GM18505 (cell line): ENCODE measurements around the gene CRISPLD2.

ENCODE experiments used
- ATAC-seq: cut with Tn5 transposase; IDR thresholded peaks from one replicate; pipeline ENCODE4 v1.9.1; 2021; ENCODE audit not compliant: unreplicated experiment
- POLR2A ChIP-seq: IDR thresholded peaks from 4 replicates; pipeline ENCODE4 v1.6.1; 2011; ENCODE audit warnings: borderline replicate concordance; ENCODE audit not compliant: insufficient read depth, insufficient read length; ENCODE audit errors: extremely low read depth

CRISPLD2 gene

DNA sequence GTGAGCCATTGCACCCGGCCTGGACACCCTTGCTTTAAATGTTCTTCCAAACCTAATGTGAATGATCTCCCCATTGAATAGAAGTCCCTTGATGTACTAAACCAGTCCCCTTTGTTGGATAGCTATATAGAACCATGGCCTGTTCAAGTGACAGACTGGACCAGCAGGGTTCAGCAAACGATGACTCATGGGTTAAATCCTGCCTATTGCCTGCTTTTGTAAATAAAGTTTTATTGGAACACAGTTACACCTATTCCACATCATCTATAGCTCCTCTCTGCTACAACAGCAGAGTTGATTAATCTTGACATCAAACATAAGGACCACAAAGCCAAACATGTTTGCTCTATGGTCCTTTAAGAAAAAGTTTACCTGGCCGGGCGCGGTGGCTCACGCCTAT lies 56.1 kb downstream of the CRISPLD2 start:
- TF ChIP-seq POLR2A: no peak
- ATAC-seq: no peak

DNA sequence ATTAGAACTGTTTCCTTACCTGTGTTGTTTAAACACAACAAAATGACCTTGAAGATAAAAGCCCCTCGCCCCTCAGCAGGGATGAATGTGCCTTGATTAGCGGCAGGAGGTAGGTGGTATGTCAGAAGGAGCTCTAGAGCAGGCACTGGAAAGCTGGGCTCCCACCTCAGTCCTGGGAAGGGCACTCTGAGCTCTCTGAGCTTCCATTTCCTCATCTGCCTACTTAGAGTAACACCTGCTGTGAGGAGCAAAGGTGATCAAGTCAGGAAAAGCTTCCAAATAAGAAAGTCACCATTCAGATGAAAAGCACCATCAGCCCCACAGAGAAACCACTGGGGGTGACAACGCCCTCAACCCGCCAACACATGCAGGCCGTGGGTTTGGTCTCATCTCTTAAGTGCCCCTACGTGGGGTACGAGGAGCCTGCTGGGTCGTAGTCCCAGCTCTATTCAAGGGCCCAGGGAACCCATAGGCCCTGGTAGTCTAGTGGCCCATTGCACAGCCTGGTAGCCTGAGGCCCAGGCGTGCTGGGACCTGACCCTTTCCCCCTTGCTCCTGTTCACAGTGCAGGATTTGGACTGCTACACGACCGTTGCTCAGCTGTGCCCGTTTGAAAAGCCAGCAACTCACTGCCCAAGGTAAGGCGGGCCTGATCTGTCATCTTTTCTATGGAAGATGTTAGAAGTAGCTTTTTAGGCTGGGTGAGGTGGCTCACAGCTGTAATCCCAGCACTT lies 57.3 kb downstream of the CRISPLD2 start:
- no peak for ATAC-seq

DNA sequence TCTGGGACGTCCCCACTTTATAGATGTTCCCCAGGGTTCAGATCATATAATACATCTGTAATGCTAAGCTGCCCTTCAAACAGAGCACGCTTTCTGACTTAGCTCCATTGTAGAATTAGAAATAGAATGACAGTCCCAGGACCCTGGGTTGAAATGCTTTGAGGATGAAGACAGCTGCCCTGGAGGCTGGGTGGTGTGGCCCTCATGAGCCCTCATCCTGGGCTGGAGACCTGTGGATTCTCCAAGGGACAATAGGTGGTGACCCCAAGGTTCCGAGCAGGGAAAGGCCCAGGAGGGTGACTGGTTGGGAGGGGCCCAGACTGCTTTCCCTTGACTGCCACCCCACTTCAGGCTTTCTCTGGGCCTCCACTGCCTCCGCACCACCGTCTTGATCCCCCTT lies 59.0 kb downstream of the CRISPLD2 start:
- TF ChIP-seq POLR2A: no peak
- ATAC-seq: no peak

More for the DNA sequence above, 57.3 kb downstream of the CRISPLD2 start:
- TF ChIP-seq POLR2A: no peak

DNA sequence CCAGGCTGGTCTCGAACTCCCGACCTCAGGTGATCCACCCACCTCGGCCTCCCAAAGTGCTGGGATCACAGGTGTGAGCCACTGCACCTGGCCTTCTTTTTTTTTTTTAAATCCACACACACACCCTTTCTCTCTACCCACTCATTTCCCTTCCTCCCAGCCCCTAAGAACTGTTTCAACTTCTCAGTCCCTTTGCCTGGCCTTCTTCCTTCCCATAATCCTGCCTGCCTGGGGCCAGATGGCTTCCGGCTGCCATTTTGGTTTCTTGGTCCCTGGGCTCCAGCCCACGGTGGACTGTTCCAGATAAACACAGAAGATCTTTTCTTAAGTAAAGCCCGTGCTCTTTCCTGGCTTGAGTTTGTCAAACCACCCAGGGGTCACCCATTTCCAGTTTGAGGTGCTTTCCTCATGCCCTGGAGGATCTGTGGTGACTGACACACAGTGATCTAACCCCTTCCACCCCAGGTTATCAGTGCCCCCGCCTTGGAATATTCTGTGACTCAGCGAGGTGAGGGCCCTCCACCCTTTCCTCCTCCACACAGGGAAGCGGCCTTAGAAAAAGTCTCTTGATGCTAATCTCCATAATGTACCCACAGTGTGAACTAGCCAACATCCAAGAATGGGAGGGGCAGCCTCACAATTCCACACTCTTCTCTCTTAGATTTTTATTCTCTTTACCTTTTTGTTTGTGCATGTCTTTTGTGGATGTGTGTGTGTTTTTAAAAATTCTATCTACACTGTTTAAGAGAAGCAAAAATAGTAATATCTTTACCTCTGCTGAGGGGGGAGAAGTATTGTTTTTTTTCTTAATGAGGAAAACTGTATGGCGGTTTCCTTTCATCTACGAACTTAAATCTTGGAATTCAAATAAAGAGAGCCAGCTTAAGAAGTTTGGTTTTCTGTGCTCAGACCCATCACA lies 60.0 kb downstream of the CRISPLD2 start:
- ATAC-seq: no peak
- TF ChIP-seq POLR2A: no peak

DNA sequence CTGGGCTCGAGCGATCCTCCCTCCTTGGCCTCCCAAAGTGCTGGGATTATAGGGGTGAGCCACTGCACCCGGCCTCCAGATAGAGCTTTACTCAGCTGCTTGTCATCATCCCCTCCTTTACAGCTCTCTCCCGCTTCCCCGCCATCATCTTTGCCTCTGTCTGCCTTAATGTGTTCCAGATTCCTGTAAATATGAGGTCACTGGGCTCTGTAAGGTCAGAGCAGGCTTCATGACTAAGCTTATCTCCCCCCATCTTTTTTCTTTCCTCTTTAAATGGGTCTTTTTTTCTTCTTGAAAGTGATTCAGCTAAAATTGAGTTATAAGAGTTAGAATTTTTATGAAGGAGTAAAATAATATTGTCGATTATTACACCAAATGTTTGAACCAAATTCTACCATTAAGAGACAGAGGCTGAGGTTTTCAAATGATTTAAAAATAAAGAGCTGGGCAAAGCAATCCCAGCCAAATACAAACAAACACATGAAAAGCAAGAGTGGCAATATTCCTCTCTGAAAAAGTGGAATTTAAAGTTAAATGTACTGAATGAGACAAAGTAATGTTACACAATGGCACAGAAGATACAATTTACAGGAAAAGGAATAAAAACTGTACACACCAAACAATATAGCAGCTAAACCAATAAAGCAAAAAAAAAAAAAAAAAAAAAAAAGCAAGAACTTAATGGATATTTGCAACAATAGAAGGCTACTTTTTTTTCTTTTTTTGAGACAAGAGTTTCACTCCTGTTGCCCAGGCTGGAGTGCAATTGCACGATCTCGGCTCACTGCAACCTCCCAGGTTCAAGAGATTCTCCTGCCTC lies 62.1 kb downstream of the CRISPLD2 start:
- no peak for ATAC-seq

DNA sequence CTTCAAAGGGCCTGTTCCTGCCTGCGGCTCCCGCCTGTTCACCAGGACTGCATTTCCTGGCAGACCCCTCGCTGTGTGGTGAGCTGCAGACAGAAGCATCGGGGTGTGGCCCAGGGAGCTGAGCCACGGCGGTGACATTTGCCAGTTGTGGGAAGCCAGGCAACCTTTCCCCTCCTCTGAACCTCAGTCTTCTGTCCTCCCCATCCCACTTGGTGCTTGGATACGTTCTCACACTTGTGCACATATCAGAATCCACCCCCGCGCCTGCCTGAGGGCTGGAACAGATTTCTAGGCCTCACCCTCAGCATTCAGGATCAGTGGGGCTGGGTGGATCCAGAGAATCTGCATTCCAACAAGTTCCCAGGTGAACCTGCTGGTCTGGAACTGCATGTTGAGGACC lies 63.5 kb downstream of the CRISPLD2 start:
- no peak for ATAC-seq
- no peak for TF ChIP-seq POLR2A

More for the DNA sequence above, 62.1 kb downstream of the CRISPLD2 start:
- no peak for TF ChIP-seq POLR2A

DNA sequence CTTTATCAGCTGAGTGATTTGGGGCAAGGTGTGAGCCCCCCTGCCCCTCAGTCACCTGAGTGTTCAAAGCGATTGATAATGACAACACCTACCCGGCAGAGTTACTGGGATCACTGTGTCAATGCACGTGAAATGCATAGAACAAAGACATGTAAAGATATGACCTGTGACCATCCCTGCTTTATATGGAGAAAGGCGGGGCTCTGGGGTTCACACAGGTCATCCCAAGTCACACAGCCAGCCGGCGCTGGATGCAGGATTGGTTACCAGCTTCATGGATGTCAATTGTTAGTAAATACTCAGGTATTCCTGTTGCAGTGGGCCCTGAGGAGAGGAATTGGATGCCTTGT lies 64.4 kb downstream of the CRISPLD2 start:
- no peak for ATAC-seq
- no peak for TF ChIP-seq POLR2A

DNA sequence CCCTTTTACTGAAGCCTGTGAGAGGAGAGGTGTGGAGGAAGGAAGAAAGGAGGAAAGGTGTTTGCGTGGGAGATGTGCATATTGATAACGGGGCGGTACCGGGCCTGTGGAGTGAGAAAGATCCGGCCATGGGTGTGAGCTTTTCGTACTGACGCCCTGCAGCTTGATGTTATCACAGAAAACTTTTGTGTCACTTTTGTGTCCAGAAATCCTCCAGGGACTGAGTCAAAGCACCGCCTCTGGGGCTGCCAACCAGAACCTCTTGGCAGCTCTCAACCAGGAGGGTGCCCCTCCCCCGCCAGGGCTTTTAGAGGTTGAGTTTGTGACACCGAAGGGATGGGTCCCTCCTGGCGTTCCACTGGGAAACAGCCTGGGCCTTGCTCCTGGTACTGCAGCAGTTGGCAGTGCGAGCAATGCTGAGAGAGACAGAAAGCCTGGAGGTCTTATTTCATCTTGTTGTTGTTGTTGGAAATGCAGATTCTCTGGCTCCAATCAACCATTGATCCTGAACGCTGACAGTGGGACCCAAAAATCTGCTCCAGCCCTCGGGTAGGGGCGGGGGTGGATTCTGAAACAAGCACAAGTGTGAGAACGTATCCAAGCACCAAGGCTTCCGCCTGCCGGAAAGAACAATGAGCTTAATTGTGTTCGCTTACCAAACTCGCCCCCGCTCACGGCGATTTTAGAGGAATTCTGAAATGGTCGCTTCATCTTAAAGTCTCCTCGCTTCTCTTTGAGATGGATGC lies 65.0 kb downstream of the CRISPLD2 start:
- no peak for TF ChIP-seq POLR2A
- ATAC-seq: no peak

DNA sequence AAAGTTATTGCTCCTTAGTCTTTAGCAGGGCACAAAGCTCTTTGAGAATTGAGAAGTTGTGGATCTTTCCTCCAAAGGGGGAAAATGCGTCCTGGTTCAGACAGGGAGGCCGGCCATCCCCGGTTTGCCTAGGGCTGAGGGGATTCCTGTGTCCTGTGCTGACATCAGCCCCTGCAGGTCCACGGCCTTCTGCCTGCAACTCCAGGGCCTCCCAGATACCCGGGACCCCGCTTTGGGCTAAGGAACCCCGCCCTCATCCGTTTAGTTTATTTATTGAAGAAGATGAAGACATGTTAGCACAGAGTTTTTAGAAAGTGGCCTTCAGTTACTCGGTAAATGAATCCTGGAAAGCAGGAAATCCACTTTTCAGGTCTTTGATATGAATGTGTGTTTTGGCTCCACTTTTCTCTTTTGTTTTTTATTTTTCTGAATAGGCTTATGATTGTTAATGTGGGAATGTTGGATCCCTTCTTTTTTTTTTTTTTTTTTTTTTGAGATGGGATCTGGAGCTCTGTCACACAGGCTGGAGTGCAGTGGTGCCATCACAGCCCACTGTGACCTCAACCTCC lies 65.6 kb downstream of the CRISPLD2 start:
- TF ChIP-seq POLR2A: no peak
- ATAC-seq: no peak

DNA sequence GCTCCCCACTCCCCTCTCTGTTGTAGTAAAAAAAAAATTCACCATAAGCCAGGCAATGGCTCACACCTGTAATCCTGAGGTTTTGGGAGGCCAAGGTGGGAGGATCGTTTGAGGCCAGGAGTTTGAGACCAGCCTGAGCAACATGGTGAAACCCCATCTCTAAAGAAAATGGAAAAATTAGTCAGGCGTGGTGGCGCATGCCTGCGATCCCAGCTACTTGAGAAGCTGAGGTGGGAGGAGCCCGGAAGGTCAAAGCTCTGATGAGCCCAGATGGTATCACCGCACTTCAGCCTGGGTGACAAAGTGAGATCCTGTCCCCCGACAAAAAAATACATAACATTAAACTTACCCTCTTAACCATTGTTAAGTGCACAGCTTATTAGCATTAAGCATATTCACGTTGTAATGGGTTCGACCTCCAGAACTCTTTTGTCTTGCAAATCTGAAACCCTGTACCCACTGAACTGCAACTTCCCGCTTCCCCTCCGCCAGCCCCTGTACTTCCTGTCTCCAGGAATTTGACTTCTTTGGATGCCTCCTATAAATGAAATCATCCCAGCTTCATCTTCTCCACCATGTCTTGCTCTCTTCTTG lies 66.8 kb downstream of the CRISPLD2 start:
- TF ChIP-seq POLR2A: no peak
- no peak for ATAC-seq

DNA sequence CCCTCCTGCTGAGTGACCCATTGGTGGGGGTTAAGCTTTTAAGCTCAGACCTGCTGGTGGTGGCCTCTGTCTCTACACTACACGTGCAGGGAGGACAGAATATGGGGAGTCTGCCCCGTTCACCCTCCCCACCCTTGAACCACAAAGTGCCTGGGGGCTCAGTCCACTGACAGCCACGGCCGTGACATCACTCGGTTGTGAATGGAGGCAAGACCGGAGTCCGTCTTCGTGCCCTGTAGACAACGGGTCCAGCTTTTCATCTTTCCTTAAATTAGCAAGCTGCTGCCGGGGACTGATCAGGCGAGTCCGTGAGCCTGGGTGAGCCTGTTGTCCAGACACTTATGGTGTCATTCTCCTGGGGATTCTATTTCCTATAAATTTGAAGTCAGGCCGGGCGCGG lies 67.4 kb downstream of the CRISPLD2 start:
- ATAC-seq: no peak
- no peak for TF ChIP-seq POLR2A

DNA sequence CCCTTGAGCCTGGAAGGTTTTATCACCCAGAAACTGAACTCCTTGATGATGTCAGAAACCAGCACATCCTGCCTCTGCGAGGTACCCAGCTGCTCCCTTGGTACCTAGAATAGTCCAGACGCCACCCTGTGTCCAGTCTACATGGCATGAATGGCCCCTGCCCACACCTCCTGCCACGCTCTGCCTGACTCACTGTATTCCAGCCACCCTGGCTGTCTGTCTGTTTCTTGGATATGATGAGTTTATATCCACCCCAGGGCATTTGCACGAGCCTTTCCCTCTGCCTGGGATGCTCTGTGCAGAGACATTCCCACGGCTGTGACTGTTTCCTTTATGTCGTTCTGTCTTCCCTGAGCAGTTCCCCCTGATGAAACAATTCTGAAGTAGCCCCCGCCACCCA lies 68.7 kb downstream of the CRISPLD2 start:
- no peak for ATAC-seq
- no peak for TF ChIP-seq POLR2A
